ENCODE measurements around the gene XRCC4.
"Not testable (repeated sequence)": the region's sequence is repeated elsewhere in the genome, so short reads cannot be mapped to it uniquely, and the experiment has no call there.

Gene XRCC4

GRCh38 chr5:83348281-83348780, 271.0 kb downstream of the XRCC4 start:
- no peak for DNase-seq (ENCODE audit: low spot score)

- no peak for DNase-seq (ENCODE audit: low spot score)
These were observed 275.9 kb downstream of the XRCC4 start for GRCh38 chr5:83353231-83353630.

DNA sequence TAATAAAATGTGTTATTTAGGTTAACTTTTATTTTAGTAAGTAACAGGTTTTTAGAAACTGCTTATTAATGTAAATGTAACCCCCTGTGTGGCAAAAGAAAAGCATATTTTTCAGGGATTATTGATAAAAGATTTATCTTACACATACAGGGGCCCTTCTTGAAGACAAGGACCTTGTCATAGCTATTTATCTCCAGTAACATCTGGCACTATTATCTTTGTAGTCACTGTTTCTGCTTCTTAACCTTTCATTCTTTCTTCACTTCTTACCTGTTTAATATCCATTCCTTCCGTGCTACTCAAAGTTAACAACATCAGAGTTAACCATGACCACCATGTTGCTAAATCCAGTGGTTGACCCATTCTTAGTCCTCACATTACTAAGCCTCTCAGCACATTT, 276.4 kb downstream of the XRCC4 start:
- DNase-seq (ENCODE audit: low spot score): no peak

DNA sequence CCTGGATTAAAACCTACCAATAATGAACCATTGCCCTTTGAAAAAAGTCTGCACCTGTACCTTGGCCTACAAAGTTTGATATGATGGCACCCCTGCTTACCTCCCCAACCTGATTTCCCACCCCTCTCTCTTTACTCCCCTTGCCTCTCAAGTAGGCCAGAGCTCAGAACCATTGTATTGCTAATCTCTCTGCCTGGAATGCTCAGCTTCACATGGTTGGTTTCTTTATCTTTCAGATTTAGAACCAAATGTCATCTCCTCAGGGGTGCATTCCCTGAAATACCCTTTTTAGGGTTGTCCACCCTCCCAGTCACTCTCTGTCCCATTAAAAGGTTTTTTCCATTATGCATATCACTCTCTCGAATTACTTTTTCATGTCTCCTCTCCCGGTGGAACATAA, 277.6 kb downstream of the XRCC4 start:
- no peak for DNase-seq (ENCODE audit: low spot score)

DNA sequence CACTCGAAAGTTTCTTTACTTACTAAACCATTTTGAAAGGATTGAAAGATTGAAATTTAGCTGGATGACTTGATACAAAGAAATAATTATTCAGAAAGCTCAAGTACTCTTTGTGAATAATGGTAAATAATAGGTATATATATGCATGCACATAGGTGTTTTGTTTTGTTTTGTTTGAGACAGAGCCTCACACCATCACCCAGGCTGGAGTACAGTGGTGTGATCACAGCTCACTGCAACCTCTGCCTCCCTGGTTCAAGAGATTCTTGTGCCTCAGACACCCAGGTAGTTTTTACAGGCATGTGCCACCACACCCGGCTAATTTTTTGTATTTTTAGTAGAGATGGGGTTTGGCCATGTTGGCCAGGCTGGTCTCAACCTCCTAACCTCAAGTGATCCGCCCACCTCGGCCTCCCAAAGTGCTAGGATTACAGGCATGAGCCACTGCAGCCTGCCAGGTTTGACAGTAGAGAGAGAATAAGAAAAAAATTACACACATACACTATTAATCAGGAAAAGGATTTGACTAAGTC, 278.2 kb downstream of the XRCC4 start:
- not testable (repeated sequence) for DNase-seq (ENCODE audit: low spot score)

- DNase-seq (ENCODE audit: low spot score): no peak
These were observed 280.4 kb downstream of the XRCC4 start for GRCh38 chr5:83357621-83358231.

DNA sequence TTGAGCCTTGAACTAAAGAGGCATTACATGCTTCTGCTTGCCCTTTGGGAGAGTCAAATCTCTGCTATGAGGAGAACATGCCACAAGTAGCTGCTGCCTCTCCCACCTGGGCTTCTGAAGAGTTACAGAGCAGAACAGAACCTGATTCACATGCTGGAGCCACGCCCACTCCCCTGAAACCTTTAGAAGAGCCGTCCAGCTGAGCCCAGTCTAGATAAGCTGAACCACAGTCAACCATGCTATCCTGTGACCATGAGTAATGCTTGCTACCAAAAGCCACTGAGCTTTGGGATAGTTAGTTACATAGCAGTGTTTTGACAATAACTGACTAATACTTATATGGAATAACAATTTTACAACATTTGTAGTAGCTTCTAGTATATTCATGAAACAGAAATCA, 283.2 kb downstream of the XRCC4 start:
- no peak for DNase-seq (ENCODE audit: low spot score)

GRCh38 chr5:83362526-83362925, 285.2 kb downstream of the XRCC4 start:
- DNase-seq (ENCODE audit: low spot score): no peak

GRCh38 chr5:83363111-83363885, 286.0 kb downstream of the XRCC4 start:
- no peak for DNase-seq (ENCODE audit: low spot score)

DNA sequence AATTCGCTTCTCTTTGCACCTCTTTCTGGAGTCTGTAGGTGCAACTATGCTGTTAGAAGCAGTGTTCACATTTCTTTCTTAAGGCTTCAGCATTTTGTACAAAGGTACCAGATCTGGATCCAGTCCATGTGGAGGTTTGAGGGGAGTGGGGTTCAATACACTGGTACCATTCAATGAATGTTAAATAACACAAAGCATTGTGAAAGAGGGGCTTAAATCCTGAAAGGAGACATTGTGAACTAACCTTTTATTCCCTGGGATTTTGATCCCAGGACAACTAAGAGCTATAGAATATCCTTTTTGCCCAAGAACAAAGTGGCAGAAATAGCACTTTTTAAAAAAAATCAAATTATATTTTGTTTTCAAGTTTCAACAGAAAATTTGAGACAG, 286.5 kb downstream of the XRCC4 start:
- no peak for DNase-seq (ENCODE audit: low spot score)

DNA sequence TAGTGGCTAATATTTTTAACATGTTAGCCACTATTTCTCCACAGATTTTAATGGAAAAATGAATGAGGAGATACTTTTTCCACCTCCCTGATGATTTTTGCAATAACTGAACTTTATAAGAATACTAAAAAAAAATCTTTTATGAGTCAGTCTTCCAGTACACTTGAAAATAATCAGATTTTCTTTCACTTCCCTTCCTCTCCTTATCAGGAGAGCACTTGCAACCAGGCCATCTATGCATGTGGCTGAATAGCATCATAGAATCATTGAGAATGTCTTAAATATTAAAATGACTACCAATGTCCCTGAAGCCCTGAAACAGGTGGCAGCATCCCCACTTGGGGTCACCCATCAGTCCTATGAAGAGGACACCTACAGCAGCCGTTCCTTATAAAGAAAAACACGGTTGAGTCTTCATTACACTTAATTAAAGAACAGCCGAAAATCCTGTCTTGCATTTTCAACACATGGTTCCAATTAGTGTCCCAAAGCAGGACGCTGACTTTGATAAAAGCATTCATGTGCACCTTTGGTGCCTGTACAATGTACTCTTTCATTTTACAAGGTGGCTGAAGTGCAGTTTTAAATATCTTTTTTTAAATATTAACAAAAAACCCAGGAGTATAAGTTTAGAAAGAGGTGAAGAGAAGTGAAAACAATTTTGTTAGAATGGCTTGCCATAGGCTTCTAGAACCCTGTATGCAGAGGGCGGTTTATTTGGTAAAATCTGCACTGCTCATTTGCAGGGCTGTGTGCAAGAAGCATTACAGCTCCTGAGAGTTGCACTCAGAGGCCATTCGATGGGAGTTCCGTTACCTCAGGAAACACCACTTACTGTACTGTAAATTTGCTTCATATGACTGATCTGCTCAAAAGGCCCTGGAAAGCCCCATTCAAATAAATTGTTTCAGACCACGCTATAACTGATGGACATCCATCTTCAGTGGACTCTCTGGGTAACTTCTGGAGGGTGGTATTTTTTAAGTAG, 287.3 kb downstream of the XRCC4 start:
- DNase-seq (ENCODE audit: low spot score): no peak

DNA sequence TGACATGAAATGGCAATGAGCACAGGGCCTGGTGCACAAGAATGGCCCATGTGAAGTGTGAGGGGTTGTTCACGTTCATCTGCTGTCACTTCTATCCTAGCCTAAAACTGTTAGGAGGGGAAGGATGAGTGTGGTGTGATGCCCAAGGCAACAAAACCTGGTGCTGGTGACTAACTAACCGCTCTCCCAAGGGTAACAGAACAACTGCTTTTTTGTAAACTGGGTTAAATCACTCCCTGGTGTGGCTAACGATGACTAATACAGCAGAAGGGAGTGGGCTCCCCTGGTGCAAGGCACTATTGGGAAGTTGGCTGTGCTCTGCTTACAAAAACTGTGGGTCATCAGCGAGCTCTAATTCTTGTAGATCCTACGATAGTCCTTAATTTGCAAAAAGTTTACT, 291.0 kb downstream of the XRCC4 start:
- peak; percentile 17 for DNase-seq (ENCODE audit: low spot score)

DNA sequence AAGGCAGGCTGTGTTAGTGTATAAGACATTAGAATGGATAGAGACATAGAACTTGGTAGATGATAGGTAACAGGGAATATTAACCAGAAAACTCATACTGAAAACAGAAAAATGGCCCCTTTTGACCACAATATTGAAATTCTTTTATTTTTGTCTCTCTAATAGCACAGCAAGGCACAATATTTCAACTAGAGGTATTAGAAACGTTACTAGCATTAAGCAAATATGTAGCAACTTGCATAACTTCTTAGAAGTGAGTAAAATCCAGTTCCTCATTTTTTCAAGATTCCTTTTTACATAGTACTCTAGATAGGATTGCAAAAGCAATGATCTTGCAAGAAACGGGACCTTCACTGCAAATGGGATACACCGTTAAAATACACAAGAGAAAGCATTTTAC, 291.5 kb downstream of the XRCC4 start:
- DNase-seq (ENCODE audit: low spot score): no peak

- DNase-seq (ENCODE audit: low spot score): no peak
These were observed 293.6 kb downstream of the XRCC4 start for GRCh38 chr5:83370957-83371356.

DNA sequence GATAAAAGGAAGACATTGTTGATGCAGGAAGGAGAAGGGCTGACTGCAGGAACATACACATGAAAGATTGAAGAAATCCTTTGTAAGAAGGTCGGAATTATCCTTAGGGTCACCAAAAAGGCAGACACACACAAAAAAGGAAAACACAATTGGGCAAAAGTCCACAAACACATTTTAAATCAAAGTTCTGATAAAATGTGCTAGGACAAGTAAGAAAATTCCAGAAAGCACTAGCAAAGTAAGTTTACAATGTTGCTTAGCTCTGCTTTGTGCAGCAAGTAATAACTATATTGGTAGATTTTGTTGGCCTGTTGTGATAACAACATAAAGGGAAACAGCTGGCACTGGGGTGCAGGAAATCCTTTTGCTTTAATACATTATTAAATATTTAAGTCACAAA, 294.4 kb downstream of the XRCC4 start:
- no peak for DNase-seq (ENCODE audit: low spot score)

- DNase-seq (ENCODE audit: low spot score): peak; percentile 61
These were observed 297.2 kb downstream of the XRCC4 start for GRCh38 chr5:83374547-83374946.

GRCh38 chr5:83375049-83375745, 297.9 kb downstream of the XRCC4 start:
- no peak for DNase-seq (ENCODE audit: low spot score)

DNA sequence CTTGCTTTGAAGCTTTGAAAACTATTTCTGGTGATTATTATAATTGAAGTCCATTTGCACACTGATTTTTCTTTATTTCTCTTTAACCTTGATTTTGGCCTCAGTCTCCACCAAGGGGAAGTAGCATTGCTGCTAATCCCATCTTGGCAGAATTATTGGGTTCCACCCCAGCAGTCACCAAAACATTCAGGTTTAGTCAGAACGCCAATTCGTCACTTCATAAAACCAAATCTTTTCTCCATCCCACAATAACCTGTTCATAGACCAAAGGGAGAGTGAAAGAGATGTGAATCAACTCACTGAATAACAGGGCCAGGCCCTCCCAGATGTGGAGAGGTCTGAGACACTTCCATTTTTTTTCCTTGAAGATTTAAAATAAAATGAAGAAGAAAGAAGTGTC, 299.1 kb downstream of the XRCC4 start:
- no peak for DNase-seq (ENCODE audit: low spot score)

DNA sequence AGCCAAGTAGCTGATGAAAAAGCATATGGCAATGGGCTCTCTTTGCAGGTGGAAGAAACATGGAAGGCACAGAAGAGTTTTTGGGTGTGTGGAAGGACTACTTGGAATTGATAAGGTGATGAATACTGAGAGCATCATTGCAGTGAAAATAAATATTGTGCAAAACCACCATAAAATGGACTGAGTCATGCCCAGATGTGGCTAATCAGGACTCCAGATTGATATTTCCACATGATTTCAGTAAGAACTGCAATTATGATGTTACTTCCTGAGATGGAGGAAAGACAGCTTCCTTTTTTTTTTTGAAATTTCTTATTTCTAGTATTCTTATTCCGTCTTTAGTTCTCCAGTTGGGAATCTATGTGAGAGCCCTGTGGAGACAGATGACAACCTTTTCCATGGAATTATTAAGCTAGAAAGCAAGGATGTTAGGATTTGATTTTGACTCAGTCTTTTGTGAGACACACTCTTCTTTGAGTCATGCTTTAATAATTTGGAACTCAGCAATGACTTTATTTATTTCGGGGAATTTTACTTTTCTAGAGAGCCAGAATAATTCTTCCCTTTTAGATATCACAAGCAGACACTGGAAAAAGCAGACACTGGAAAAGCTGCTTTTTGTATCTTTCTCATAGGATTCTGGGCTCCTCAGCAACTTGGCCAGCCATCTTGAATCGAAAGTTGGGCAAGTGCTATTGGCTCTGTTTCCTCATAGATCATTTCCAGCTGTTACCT, 300.0 kb downstream of the XRCC4 start:
- DNase-seq (ENCODE audit: low spot score): no peak

GRCh38 chr5:83378624-83379289, 301.4 kb downstream of the XRCC4 start:
- no peak for DNase-seq (ENCODE audit: low spot score)

All from kidney tubule cell (primary cell).